ENCODE data around the gene SPDEF.

SPDEF gene

GRCh38 chr6:34556031-34556471, at the start of gene SPDEF:
SPDEF (minus strand) TSS chr6:34556329; CDS start chr6:34544455, 11,874 bp downstream.
- DNase-seq = no peak

- no peak for DNase-seq
Measured at GRCh38 chr6:34603707-34604106, 47.6 kb upstream of the SPDEF start.

GRCh38 chr6:34602318-34603111, 46.4 kb upstream of the SPDEF start:
- DNase-seq = no peak

GRCh38 chr6:34601706-34602105, 45.6 kb upstream of the SPDEF start:
- DNase-seq = no peak

GRCh38 chr6:34600796-34601195, 44.7 kb upstream of the SPDEF start:
- DNase-seq = no peak

GRCh38 chr6:34600101-34600500, 44.0 kb upstream of the SPDEF start:
- no peak for DNase-seq

- no peak for DNase-seq
Measured at GRCh38 chr6:34598712-34599111, 42.6 kb upstream of the SPDEF start.

DNA sequence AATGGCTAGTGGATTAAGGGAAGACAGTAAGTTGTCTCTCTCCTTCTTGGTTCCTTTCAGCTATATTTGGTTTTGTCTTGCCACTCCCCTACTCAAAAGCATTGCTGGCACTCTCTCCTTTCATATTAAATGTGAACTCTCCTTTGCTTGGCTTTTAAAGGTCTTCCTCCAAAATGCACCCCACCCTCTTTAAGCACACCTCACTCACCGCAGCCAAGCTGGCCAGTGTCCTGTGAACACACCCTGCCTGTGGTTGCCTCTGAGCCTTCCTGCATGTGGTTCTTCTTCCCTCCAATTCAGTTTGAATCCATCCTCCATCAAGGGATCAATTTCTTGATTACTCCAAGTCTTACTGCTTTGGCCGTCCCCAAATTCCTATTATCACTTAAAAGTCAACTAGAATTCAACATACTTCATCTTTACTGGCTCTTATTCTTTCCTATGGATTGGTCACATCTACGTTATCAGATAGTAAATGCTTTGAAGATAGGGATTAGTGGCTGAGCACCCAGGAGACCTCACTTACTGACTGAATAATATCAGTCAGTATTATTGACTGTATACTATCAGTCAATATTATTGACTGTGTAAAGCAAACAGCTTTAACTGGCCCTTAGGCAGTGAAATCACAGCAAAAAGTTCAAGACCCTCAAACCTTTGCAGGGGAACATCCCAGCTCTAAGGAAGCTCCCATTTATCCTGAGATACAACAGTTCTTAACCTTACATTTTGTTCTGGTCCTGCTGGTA, 41.6 kb upstream of the SPDEF start:
- no peak for DNase-seq

DNA sequence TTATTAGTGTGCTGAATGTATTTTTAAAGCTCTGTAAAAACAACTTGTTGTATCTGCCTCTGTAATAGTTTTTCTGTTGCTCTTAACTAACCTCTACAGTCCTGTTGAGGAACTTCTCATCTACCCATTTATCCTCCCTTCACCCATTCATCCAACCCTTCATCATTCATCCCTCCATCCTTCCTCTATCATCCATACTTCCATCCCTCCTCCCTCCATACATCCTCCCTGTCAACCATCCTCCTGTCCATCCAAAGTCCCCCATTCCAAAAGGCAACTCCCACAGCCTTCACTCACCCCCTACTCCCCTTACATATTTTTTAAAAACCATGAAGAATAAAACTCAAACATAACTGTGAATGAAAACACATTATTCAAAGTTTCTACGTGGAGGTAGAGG, 40.7 kb upstream of the SPDEF start:
- DNase-seq = no peak

- DNase-seq = peak; percentile 89
Measured at GRCh38 chr6:34595332-34596184, 39.4 kb upstream of the SPDEF start.

DNA sequence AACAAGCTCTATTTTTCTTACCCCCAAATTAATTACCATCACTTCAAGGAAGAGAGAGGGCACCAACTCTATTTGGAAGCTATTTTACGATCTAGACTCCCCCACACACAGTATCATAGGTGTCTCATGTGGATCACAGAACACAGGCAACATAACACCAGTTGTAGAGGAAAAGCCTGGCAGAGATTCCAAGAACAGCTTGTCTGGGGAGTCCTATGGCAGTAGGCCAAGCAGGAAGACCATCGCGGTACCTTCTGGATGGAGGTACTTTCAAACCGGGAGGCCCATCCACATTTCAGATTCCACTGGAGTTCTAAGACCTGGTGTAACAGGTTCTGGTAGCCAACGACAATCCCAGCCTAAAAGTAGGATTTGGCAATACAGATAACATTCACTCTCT, 37.6 kb upstream of the SPDEF start:
- no peak for DNase-seq

DNA sequence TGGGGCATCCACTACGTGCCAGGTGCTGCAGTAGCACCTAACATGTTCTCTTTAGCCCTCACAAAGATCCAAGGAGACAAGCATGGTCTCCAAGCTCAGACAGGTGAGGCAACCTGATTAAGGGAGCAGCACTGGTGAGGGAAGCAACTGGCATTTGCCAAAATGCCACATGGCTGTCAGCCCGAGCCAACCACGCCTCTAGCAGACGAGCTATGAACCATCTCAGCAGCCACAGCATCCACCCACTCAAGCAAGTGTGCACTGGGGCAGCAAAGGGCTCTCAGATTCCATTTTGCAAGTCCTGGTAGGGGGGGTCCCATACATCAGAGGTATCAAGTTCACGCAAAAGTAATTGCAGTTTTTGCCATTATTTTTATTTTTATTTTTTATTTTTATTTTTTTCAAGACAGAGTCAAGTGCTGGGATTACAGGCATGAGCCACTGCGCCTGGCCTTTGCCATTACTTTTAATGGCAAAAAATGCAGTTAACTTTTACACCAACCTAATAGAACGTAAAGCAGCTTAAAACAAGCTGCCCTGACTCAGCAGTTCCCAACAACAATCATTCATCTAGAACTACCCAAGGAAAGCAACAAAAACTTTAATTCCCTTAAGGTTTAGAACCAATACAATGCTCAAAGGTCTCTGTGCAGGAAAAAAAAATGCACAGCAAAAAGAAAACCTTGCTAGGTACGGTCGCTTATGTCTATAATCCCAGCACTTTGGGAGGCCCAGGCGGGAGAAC, 36.3 kb upstream of the SPDEF start:
- DNase-seq = no peak

GRCh38 chr6:34589691-34590090, 33.6 kb upstream of the SPDEF start:
- no peak for DNase-seq

DNA sequence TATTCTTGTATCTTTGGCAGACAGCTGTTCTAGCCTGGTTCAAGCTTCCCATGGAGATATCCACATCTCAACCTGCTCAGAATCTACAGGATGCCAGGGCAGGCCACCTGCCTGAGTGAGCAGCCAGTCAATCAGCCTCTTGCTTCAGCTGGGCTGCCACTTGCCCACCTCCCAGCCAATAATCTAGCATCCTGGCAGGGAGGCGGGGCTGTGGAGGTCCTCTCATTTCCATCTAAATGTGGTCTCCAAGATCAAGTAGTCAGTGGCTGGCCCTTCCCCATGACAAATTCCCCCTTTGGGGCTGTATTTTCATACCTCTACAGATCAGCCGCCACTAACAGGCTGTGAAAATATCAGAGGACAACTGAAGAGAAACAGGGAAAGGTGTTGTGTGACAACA, 33.0 kb upstream of the SPDEF start:
- DNase-seq = no peak

DNA sequence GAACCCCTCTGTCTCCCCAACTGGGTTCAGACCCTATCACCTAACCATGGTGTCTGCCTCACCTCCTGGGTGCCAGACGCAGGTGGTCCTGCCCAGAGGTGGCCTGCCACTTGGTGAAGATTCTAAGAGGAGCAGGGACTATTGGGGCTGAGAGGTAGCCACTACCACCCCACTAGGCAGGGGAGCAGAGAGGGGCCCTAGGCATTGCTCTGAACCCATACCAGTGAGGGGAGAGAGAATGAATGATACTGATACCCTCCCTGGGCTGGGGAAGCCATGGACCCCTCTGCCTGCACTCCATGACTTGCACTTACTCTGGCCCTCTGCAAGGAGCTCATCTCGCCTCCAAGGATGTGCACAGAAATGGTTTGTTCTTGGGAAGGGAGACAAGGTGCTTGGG, 31.7 kb upstream of the SPDEF start:
- no peak for DNase-seq

- DNase-seq = no peak
Measured at GRCh38 chr6:34587325-34587724, 31.2 kb upstream of the SPDEF start.

DNA sequence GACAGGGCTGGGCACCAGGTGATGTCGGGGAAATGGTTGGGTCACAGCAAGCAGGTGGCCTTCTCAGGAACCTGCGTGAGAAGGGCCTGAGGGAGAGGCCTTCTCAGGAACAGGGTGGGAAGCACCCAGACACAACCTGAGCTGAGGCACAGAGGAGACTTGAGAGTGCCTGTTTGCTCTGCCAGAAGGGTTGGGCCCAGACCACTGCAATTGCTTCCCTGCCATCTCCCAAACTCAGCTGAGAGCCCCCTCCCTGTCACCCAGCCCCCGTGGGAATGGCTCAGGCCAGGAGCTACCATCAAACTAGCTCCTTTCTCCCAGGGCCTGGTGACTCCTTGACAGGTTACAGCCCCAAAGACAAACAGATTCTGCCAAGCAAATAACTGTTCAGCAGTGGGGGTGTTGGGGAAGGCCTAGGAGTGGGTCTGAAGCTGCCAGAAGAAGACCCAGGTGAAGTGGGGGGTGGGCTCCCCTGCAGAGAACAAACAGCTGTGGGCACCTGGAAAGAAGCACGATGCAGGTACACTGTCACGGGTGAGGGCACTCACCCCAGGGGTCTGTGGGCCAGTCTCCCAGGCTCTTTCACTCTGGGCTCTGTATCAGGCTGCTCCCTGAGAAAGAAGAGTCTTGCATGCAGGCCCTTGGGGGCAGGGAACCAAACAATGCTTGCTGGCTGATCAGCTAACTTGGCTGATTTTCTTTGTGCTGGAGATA, 30.4 kb upstream of the SPDEF start:
- DNase-seq = no peak

DNA sequence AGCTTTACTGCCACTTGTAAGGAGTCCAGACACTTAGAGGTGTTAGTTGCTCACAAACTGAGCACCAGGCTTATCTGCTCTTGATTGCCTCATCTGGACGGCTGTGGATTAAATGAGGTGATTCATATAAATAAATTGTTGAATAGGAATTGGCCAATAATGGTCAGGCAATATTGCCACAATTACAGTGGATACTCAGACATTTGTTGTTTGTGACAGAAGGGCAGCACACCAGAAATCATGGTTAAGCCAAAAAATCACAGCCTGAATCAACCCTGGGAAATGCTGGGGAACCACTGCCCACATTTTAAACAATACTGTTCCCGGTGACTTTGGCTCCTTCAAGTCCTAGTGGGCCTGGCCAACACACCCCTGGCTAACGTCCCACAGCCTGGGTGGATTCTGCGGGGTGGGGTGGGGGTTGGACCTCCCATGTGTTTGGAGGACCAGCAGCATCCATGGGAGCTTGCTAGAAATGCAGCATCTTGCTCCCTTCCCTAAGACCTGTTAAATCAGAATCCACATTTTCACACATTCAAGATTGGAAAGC, 29.5 kb upstream of the SPDEF start:
- peak; percentile 55 for DNase-seq

- DNase-seq = no peak
Measured at GRCh38 chr6:34585108-34585507, 29.0 kb upstream of the SPDEF start.

DNA sequence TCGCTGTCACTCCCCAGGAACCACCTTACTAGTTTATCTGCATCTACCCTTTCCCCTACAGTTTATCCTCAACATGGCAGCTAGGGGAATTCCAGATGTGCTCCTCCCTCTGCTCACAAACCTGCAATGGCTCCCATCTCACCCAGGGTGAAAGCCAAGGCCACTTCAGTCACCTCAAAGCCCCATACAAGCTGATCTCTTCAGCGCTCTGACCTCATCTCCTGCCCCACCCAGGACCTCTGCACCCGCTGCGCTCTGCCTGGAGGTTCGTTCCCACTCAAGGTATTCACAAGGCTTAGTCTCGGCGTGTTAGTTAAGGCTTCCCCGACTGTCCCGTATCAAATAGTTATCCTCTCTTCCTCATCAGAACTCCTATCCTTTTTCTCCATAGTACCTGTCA, 28.6 kb upstream of the SPDEF start:
- no peak for DNase-seq

GRCh38 chr6:34583861-34584604, 27.9 kb upstream of the SPDEF start:
- DNase-seq = no peak

All from NCI-H226 (cell line).